Activated T-helper 9 cell treated with anti-CD3 and anti-CD28 coated beads, Interleukin-2, amount 50 U/mL, for 16 hours (primary cell): ENCODE measurements around the gene FOXN3.

Experiments
- DNase-seq: peaks from one replicate; pipeline ENCODE4 v3.0.0-alpha.2; 2020; ENCODE audit warnings: low read depth

FOXN3 gene

GRCh38 chr14:89359477-89360222 lies 57.4 kb downstream of the FOXN3 start:
- no peak for DNase-seq

- no peak for DNase-seq
Measured at GRCh38 chr14:89357655-89358297, 59.3 kb downstream of the FOXN3 start.

- no peak for DNase-seq
Measured at GRCh38 chr14:89356927-89357326, 60.1 kb downstream of the FOXN3 start.

GRCh38 chr14:89356496-89356895 lies 60.5 kb downstream of the FOXN3 start:
- no peak for DNase-seq

- no peak for DNase-seq
Measured at GRCh38 chr14:89353766-89354113, 63.3 kb downstream of the FOXN3 start.

GRCh38 chr14:89352976-89353765 lies 63.9 kb downstream of the FOXN3 start:
- no peak for DNase-seq

GRCh38 chr14:89351516-89352404 lies 65.3 kb downstream of the FOXN3 start:
- no peak for DNase-seq

GRCh38 chr14:89351221-89351515 lies 65.9 kb downstream of the FOXN3 start:
- no peak for DNase-seq

- no peak for DNase-seq
Measured at GRCh38 chr14:89350152-89350551, 66.9 kb downstream of the FOXN3 start.

GRCh38 chr14:89349171-89350008 lies 67.6 kb downstream of the FOXN3 start:
- no peak for DNase-seq

GRCh38 chr14:89348722-89349121 lies 68.3 kb downstream of the FOXN3 start:
- DNase-seq = no peak

- DNase-seq = no peak
Measured at GRCh38 chr14:89347885-89348284, 69.1 kb downstream of the FOXN3 start.

GRCh38 chr14:89344920-89345254 lies 72.1 kb downstream of the FOXN3 start:
- DNase-seq = no peak

GRCh38 chr14:89343356-89343755 lies 73.7 kb downstream of the FOXN3 start:
- DNase-seq = no peak

- DNase-seq = no peak
Measured at GRCh38 chr14:89342049-89342448, 75.0 kb downstream of the FOXN3 start.

GRCh38 chr14:89340200-89341181 lies 76.5 kb downstream of the FOXN3 start:
- DNase-seq = no peak

- DNase-seq = no peak
Measured at GRCh38 chr14:89339579-89339978, 77.5 kb downstream of the FOXN3 start.

- DNase-seq = no peak
Measured at GRCh38 chr14:89339158-89339557, 77.9 kb downstream of the FOXN3 start.

GRCh38 chr14:89336338-89336737 lies 80.7 kb downstream of the FOXN3 start:
- no peak for DNase-seq

GRCh38 chr14:89332031-89332430 lies 85.0 kb downstream of the FOXN3 start:
- no peak for DNase-seq
